Tibial nerve (tissue), 4 donors: ENCODE results near the gene RGL3. TPM values are rescaled to one million over a fixed set of nuclear protein-coding genes. Genes with fewer than 3 reads are reported as not detected.

Experiments used
- DNase-seq, 2 donors: peaks; one replicate each; pipeline ENCODE4 v3.0.0-alpha.2; 2019; ENCODE audit warnings: low spot score in 2 of 2
- H3K27ac ChIP-seq, 4 donors: fragments of 200-600 bp; sonication (generic) in 3 of 4; one replicate each; pipeline ENCODE4 v1.5.1; 2017 to 2019; ENCODE audit warnings: mild to moderate bottlenecking in 1 of 4
- H3K27me3 ChIP-seq, 2 donors: fragments of 200-600 bp; sonication (generic) in 1 of 2; one replicate each; pipeline versions ENCODE4 v1.5.1 to v1.6.0; 2017 to 2019
- H3K36me3 ChIP-seq, 3 donors: fragments of 200-600 bp; sonication (generic); one replicate each; pipeline ENCODE4 v1.5.1; 2018 to 2019
- H3K4me1 ChIP-seq, 4 donors: fragments of 200-600 bp; sonication (generic) in 3 of 4; one replicate each; pipeline ENCODE4 v1.5.1; 2017 to 2019
- H3K4me3 ChIP-seq, 4 donors: fragments of 200-600 bp; sonication (generic) in 3 of 4; one replicate each; pipeline ENCODE4 v1.5.1; 2017 to 2019; ENCODE audit warnings: mild to moderate bottlenecking in 1 of 4, moderate library complexity in 1 of 4
- H3K9me3 ChIP-seq, 4 donors: fragments of 200-600 bp; sonication (generic) in 3 of 4; one replicate each; pipeline ENCODE4 v1.5.1; 2017 to 2019
- EP300 ChIP-seq, 2 donors: sonication (generic); formaldehyde crosslinking; IDR thresholded peaks; one replicate each; pipeline ENCODE4 v1.6.1; 2017; ENCODE audit warnings: antibody characterized with exemption in 2 of 2, mild to moderate bottlenecking in 1 of 2
- POLR2A ChIP-seq, 2 donors: fragments of 450-650 bp; IDR thresholded peaks; one replicate each; pipeline ENCODE4 v1.6.1; 2017; ENCODE audit warnings: antibody characterized with exemption in 2 of 2, mild to moderate bottlenecking in 2 of 2, moderate library complexity in 2 of 2
- WGBS, 2 donors: methylation state at CpG; one replicate each; pipeline ENCODE4 v1.1.5; 2018; 5-methylcytosine and 5-hydroxymethylcytosine counted together
- total RNA-seq, 4 donors: library from RNA; depleted of rRNA; stranded (reverse); fragments of >200 nt; gene quantifications; one replicate each; pipeline ENCODE4 v1.1.0, GENCODE V29; 2016
- TF ChIP-seq, protein P1 (sequence below), 5 experiments: fragments of 200-600 bp in 3 of 5; fragments of 450-650 bp in 2 of 5; sonication (generic) in 3 of 5; IDR thresholded peaks; one replicate each; pipeline ENCODE4 v1.5.1; 2016 to 2019; ENCODE audit warnings: antibody characterized with exemption in 5 of 5, mild to moderate bottlenecking in 3 of 5, moderate library complexity in 2 of 5

The RGL3 gene
- total RNA-seq, 4 donors from 2014 or later, result 5.7 to 17.9 (median 11.0) TPM

DNA sequence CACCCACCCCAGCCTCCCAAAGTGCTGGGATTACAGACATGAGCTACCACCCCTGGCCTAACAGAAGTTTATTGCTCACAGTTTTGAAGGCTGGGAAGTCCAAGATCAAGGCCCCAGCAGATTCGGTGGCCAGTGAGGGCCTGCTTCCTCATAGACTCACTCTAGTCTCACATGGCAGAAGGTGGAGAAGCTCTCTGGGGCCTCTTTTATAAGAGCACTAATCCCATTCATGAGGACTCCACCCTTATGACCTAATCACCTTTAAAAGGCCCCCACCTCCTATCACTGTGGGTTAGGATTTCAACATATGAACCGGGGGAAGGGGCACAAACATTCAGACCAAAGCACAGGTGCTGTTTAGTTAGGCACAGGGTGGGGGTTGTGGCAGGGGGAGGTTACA lies 51.6 kb downstream of the RGL3 start:
- TF ChIP-seq EP300 (IDR thresholded peaks at IDR 0.05) (no peak), POLR2A (IDR thresholded peaks at IDR 0.05) (no peak)
- TF ChIP-seq, protein P1, sequence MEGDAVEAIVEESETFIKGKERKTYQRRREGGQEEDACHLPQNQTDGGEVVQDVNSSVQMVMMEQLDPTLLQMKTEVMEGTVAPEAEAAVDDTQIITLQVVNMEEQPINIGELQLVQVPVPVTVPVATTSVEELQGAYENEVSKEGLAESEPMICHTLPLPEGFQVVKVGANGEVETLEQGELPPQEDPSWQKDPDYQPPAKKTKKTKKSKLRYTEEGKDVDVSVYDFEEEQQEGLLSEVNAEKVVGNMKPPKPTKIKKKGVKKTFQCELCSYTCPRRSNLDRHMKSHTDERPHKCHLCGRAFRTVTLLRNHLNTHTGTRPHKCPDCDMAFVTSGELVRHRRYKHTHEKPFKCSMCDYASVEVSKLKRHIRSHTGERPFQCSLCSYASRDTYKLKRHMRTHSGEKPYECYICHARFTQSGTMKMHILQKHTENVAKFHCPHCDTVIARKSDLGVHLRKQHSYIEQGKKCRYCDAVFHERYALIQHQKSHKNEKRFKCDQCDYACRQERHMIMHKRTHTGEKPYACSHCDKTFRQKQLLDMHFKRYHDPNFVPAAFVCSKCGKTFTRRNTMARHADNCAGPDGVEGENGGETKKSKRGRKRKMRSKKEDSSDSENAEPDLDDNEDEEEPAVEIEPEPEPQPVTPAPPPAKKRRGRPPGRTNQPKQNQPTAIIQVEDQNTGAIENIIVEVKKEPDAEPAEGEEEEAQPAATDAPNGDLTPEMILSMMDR (IDR thresholded peaks at IDR 0.05), result no peak
- Histone ChIP-seq H3K36me3 (peaks cover 0 to 64% (median 0%) of the 10 kb centered on the region in 3 donors), H3K27ac (no peak overlapping the region), H3K9me3 (no peaks in the 10 kb centered on the region), H3K27me3 (no peaks in the 10 kb centered on the region), H3K4me1 (peaks cover 0 to 14% (median 3%) of the 10 kb centered on the region in 4 donors), H3K4me3 (no peak overlapping the region)
- WGBS, 2 donors, result 86 to 94% methylated on average over 2 of the region's 2 CpGs
- no peak for DNase-seq

DNA sequence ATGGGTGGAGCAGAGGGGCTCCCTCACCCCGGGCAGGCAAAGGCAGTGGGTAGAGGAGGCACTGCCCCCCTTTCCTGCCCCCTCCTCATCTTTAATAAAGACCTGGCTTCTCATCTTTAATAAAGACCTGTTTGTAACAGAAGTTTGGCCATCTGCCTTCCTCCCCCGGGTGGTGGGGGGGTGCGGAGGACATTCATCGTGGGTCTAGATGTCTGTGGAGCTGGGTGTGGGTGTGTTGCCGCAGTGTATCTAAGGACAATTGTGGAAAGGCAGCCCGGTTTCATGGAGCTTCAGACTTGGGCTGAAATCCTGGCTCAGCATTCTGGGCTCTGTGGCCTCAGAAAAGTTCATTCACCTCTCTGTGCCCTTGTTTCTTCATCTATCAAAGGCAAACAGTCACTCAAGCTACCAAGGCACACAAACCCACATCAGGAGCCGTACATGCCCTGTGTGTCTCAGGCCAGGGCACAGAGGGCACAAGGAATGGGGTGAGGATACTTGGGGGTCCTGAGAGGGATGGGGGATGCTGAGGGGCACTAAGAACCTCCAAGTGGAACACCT lies 53.5 kb downstream of the RGL3 start:
- no peak for DNase-seq
- TF ChIP-seq EP300 (IDR thresholded peaks at IDR 0.05) (no peak), POLR2A (IDR thresholded peaks at IDR 0.05) (no peak)
- TF ChIP-seq, protein P1 (IDR thresholded peaks at IDR 0.05), result no peak
- Histone ChIP-seq H3K27ac (peak overlapping the region in 2 of 4 donors; percentile 61 to 71), H3K27me3 (no peaks in the 10 kb centered on the region), H3K9me3 (no peaks in the 10 kb centered on the region), H3K4me1 (peaks cover 0 to 24% (median 3%) of the 10 kb centered on the region in 4 donors), H3K4me3 (no peak overlapping the region), H3K36me3 (peaks cover 0 to 83% (median 0%) of the 10 kb centered on the region in 3 donors)
- WGBS, 2 donors, result 33 to 43% methylated on average over 7 of the region's 7 CpGs

DNA sequence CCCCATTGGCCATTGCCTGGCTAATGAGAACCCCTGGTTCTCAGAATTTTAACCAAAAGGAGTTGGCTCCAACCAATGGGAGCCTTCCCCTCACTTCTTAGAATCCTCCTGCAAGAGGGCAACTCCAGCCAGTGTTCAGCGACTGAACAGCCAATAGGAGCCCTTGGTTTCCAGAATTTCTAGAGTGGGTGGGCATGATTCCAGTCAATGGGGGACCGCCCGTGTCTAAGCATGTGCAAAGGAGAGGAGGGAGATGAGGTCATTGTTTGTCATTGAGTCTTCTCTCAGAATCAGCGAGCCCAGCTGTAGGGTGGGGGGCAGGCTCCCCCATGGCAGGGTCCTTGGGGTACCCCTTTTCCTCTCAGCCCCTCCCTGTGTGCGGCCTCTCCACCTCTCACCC lies 54.2 kb downstream of the RGL3 start:
- Histone ChIP-seq H3K27me3 (no peaks in the 10 kb centered on the region), H3K27ac (peak overlapping the region in 2 of 4 donors; percentile 61 to 71), H3K4me1 (peaks cover 0 to 24% (median 3%) of the 10 kb centered on the region in 4 donors), H3K36me3 (peaks cover 0 to 88% (median 0%) of the 10 kb centered on the region in 3 donors), H3K9me3 (no peaks in the 10 kb centered on the region), H3K4me3 (no peak overlapping the region)
- 26 to 46% methylated on average over 5 of the region's 5 CpGs for whole genome bisulfite sequencing, 2 donors
- TF ChIP-seq, protein P1 (IDR thresholded peaks at IDR 0.05), result no peak
- TF ChIP-seq POLR2A (IDR thresholded peaks at IDR 0.05) (no peak), EP300 (IDR thresholded peaks at IDR 0.05) (no peak)
- DNase-seq, result no peak

DNA sequence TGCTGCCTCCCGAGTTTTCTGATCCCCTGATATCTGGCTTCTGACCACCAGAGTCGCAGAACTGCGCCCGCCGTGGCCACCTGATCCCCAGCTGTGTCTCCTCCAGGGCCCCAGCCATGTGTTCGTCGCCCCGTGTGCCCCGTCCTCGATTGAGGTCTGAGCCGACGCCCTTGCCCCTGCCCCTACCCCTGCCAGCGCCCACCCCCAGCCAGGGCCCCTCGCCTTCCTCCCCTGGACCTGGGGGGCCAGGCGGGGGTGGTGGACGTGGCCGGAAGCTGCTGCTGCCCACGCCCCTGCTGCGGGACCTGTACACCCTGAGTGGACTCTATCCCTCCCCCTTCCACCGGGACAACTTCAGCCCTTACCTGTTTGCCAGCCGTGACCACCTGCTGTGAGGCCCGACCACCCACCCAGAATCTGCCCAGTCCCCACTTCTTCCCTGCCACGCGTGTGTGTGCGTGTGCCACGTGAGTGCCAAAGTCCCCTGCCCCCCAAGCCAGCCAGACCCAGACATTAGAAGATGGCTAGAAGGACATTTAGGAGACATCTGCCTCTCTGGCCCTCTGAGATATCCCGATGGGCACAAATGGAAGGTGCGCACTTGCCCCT lies 54.7 kb downstream of the RGL3 start:
- TF ChIP-seq POLR2A (IDR thresholded peaks at IDR 0.05), result no peak
- TF ChIP-seq, protein P1 (IDR thresholded peaks at IDR 0.05), result no peak
- TF ChIP-seq EP300 (IDR thresholded peaks at IDR 0.05), result no peak
- H3K4me1 ChIP-seq, result peaks cover 0 to 24% (median 3%) of the 10 kb centered on the region in 4 donors
- WGBS, 2 donors, result 90 to 95% methylated on average over 17 to 23 of the region's 28 CpGs
- H3K27me3 ChIP-seq, result no peaks in the 10 kb centered on the region
- peaks cover 0 to 89% (median 0%) of the 10 kb centered on the region in 3 donors for H3K36me3 ChIP-seq
- peak overlapping the region in 2 of 4 donors; percentile 61 to 71 for H3K27ac ChIP-seq
- no peak for DNase-seq
- no peak overlapping the region for H3K4me3 ChIP-seq
- H3K9me3 ChIP-seq, result no peaks in the 10 kb centered on the region

DNA sequence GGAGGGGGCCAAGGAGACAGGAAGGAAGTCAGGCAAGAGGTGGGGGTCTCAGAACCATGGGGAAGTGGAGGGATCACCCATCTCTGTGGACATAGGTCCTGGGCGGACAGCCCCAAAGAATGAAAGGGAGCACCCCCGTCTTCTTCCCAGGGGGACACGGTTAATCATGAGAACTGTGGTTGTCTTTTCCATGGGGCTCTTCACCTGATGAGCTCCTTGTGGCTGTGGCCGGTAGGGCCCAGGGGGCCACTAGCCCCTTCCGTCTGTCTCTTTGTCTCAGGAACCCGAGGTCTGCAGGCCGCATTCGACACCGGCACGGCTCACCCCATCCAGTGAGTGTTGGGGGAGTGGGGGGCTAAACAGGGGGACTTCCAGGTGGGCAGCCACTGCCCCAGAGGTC lies 55.2 kb downstream of the RGL3 start:
- H3K27me3 ChIP-seq, result no peaks in the 10 kb centered on the region
- no peak for TF ChIP-seq POLR2A (IDR thresholded peaks at IDR 0.05)
- H3K4me3 ChIP-seq, result no peak overlapping the region
- no peaks in the 10 kb centered on the region for H3K9me3 ChIP-seq
- no peak overlapping the region for H3K27ac ChIP-seq
- H3K4me1 ChIP-seq, result peaks cover 0 to 24% (median 3%) of the 10 kb centered on the region in 4 donors
- peaks cover 0 to 89% (median 0%) of the 10 kb centered on the region in 3 donors for H3K36me3 ChIP-seq
- DNase-seq, result no peak
- 87% methylated on average over 10 of the region's 10 CpGs for WGBS, 2 donors
